Endothelial cell of umbilical vein (primary cell): ENCODE measurements around the gene GNPDA2. TPM values are rescaled to one million over a fixed set of nuclear protein-coding genes. Genes with fewer than 3 reads are reported as not detected.

Source experiments
- BruUV-seq: library from RNA; stranded (reverse); fragments of 400-500 nt; replicated peaks from 2 replicates; lab custom pipeline; 2021; lab: Mats Ljungman, UMichigan
- CTCF ChIA-PET: fragments of 300-600, 350-600 bp; sonication (Branson Sonifier 250); formaldehyde crosslinking; loops from one replicate; lab custom pipeline; 2021; ENCODE audit warnings: antibody characterized with exemption, inconsistent platforms; lab: Charles Lee
- POLR2A ChIA-PET: fragments of 300-600, 350-600 bp; sonication (Branson Sonifier 250); formaldehyde crosslinking; loops from one replicate; lab custom pipeline; 2021; ENCODE audit warnings: antibody characterized with exemption, inconsistent platforms; lab: Charles Lee
- DNase-seq: peaks from one replicate; pipeline ENCODE4 v3.0.0-alpha.2; 2011; ENCODE audit warnings: low read depth, low spot score
- FAIRE-seq: peaks from 2 replicates; lab custom pipeline; 2011; peaks lifted over from hg19 to GRCh38; lab: Jason Lieb, UNC
- H2AFZ ChIP-seq: 2 replicates; pipeline ENCODE4 v1.6.0; 2012; ENCODE audit warnings: low read depth, low read length, control low read depth, inconsistent platforms
- H3K27ac ChIP-seq: 2 replicates; pipeline ENCODE4 v1.5.1; 2011; ENCODE audit warnings: low read depth, mild to moderate bottlenecking, control low read depth, low read length, moderate library complexity; ENCODE audit not compliant: insufficient read depth
- H3K27me3 ChIP-seq, 2 experiments: 2 replicates each; pipeline versions ENCODE4 v1.6.0 to v1.6.1; 2011; ENCODE audit warnings: low read length in 2 of 2, mixed read lengths in 1 of 2; ENCODE audit not compliant: control insufficient read depth in 2 of 2, insufficient read depth in 2 of 2
- H3K36me3 ChIP-seq, 2 experiments: 2 replicates in 1 of 2; 3 replicates in 1 of 2; pipeline ENCODE4 v1.5.1; 2011; ENCODE audit warnings: low read length in 2 of 2, mild to moderate bottlenecking in 1 of 2, moderate library complexity in 1 of 2; ENCODE audit not compliant: control insufficient read depth in 2 of 2, insufficient read depth in 2 of 2; ENCODE audit errors: extremely low read depth in 1 of 2
- H3K4me1 ChIP-seq: 3 replicates; pipeline ENCODE4 v1.5.1; 2011; ENCODE audit warnings: mild to moderate bottlenecking, low read length; ENCODE audit not compliant: control insufficient read depth, insufficient read depth; ENCODE audit errors: extremely low read depth
- H3K4me2 ChIP-seq: 2 replicates; pipeline ENCODE4 v1.6.1; 2011; ENCODE audit warnings: low read length, control low read depth, mixed read lengths; ENCODE audit not compliant: insufficient read depth
- H3K4me3 ChIP-seq, 3 experiments: fragments of 200-600 bp in 1 of 3; sonication (generic), shearing (Covaris generic) in 1 of 3; replicated peaks in 1 of 3; 2 replicates each; pipeline ENCODE4 v1.5.1; 2011 to 2016; ENCODE audit warnings: control low read depth in 3 of 3, low read length in 3 of 3, mild to moderate bottlenecking in 2 of 3, inconsistent platforms in 1 of 3, low read depth in 1 of 3, moderate library complexity in 1 of 3; ENCODE audit not compliant: insufficient read depth in 1 of 3
- H3K79me2 ChIP-seq: 2 replicates; pipeline ENCODE4 v1.6.0; 2012; ENCODE audit warnings: low read length, inconsistent platforms; ENCODE audit not compliant: control insufficient read depth, insufficient read depth
- H3K9ac ChIP-seq: replicated peaks from 2 replicates; pipeline ENCODE3; 2011; ENCODE audit warnings: low read length, control low read depth; ENCODE audit not compliant: insufficient read depth; ENCODE audit errors: extremely low read depth
- H3K9me1 ChIP-seq: replicated peaks from 3 replicates; pipeline ENCODE4 v1.6.0; 2011; ENCODE audit warnings: mild to moderate bottlenecking, low read length; ENCODE audit not compliant: control insufficient read depth, insufficient read depth; ENCODE audit errors: extremely low read depth
- H3K9me3 ChIP-seq: replicated peaks from 2 replicates; pipeline ENCODE4 v1.5.1; 2012; ENCODE audit warnings: low read length, inconsistent platforms; ENCODE audit not compliant: control insufficient read depth, insufficient read depth
- H4K20me1 ChIP-seq: replicated peaks from 2 replicates; pipeline ENCODE3; 2011; ENCODE audit warnings: mild to moderate bottlenecking, low read length; ENCODE audit not compliant: control insufficient read depth, insufficient read depth; ENCODE audit errors: extremely low read depth
- EZH2 ChIP-seq: IDR thresholded peaks from 2 replicates; pipeline ENCODE4 v1.6.1; 2012; ENCODE audit warnings: borderline replicate concordance, low read depth, mild to moderate bottlenecking, moderate library complexity, low read length, inconsistent platforms; ENCODE audit not compliant: severe bottlenecking
- FOS ChIP-seq: IDR thresholded peaks from 2 replicates; pipeline ENCODE4 v1.6.1; 2011; ENCODE audit warnings: mild to moderate bottlenecking, low read length, moderate library complexity, borderline replicate concordance; ENCODE audit not compliant: insufficient read depth
- GATA2 ChIP-seq: IDR thresholded peaks from 2 replicates; pipeline ENCODE4 v1.7.0; 2011; ENCODE audit warnings: low read depth, mild to moderate bottlenecking, moderate library complexity, mixed read lengths, low read length; ENCODE audit not compliant: insufficient read length, insufficient read depth
- MAX ChIP-seq: IDR thresholded peaks from 2 replicates; pipeline ENCODE4 v1.6.1; 2011; ENCODE audit not compliant: insufficient read depth, insufficient read length
- MYC ChIP-seq: IDR thresholded peaks from one replicate; pipeline ENCODE4 v1.6.1; 2011; ENCODE audit warnings: mild to moderate bottlenecking, low read depth, low read length
- POLR2A ChIP-seq: IDR thresholded peaks from 2 replicates; pipeline ENCODE4 v1.6.1; 2012; ENCODE audit warnings: low read depth, mild to moderate bottlenecking, control low read depth, low read length
- POLR2AphosphoS5 ChIP-seq: IDR thresholded peaks from 2 replicates; pipeline ENCODE4 v1.6.1; 2012; ENCODE audit warnings: low read depth, mild to moderate bottlenecking, control low read depth, low read length, moderate library complexity; ENCODE audit not compliant: insufficient read depth
- dilution Hi-C: fragments of 300-500 bp; cut with MboI; formaldehyde crosslinking; loops from one replicate; pipeline ENCODE4 v1.15.0; 2019; ENCODE audit warnings: low sequenced_read_pairs; ENCODE audit not compliant: extremely low pct_ligation_motif_present
- intact Hi-C: fragments of 100-400 bp; cut with micrococcal nuclease; formaldehyde crosslinking; loops from one replicate; pipeline ENCODE4 v1.10.0; 2022
- polyA plus RNA-seq, 4 experiments: library from polyadenylated mRNA; depleted of rRNA in 3 of 4; stranded (reverse) in 3 of 4; unstranded in 1 of 4; fragments of >200 nt; gene quantifications; 2 replicates each; pipeline versions ENCODE4 v1.2.1 to v1.2.3, GENCODE V29; 2011 to 2012; ENCODE audit warnings: missing spikeins in 1 of 4
- total RNA-seq: library from RNA; stranded (reverse); gene quantifications from 2 replicates; pipeline ENCODE4 v1.2.3, GENCODE V29; 2021
- TF ChIP-seq, protein P1 (sequence below), 2 donors: IDR thresholded peaks; 1 replicate in 1 of 2; 2 replicates in 1 of 2; pipeline ENCODE4 v1.5.1; 2011; ENCODE audit warnings: low read length in 2 of 2, mild to moderate bottlenecking in 2 of 2, moderate library complexity in 2 of 2, control low read depth in 1 of 2, inconsistent platforms in 1 of 2, low read depth in 1 of 2; ENCODE audit not compliant: insufficient read depth in 1 of 2; ENCODE audit errors: extremely low read depth in 1 of 2

Gene GNPDA2
- total and polyA plus RNA-seq, 2 donors (not counting 3 experiments of a cell fraction or from before 2014, with no cell fraction given), result 7.6 to 14.7 TPM

GRCh38 chr4:44765116-44765515, 38.8 kb upstream of the GNPDA2 start:
- H3K36me3 ChIP-seq, result no peaks in the 10 kb centered on the region
- no peaks in the 10 kb centered on the region for H3K4me1 ChIP-seq
- intact Hi-C loops (loop anchor here (10.0 kb wide), 1 partner anchor 1590 kb away; no protein-coding TSS in a partner anchor), dilution Hi-C loops (no loop called here)
- no peaks in the 10 kb centered on the region for H3K27me3 ChIP-seq
- H3K4me2 ChIP-seq, result no peak overlapping the region
- ChIA-PET POLR2A (no interaction called here), CTCF (no interaction called here)
- H2AFZ ChIP-seq, result no peak overlapping the region
- H3K27ac ChIP-seq, result no peak overlapping the region
- no peaks in the 10 kb centered on the region for H3K9me3 ChIP-seq
- H3K9me1 ChIP-seq, result no peaks in the 10 kb centered on the region
- BruUV-seq, result no TSS peak
- DNase-seq (no peak), FAIRE-seq (no peak)
- TF ChIP-seq MYC (no peak), FOS (no peak), POLR2A (no peak), EZH2 (no peak), POLR2AphosphoS5 (no peak), MAX (no peak), GATA2 (no peak)
- TF ChIP-seq, protein P1, sequence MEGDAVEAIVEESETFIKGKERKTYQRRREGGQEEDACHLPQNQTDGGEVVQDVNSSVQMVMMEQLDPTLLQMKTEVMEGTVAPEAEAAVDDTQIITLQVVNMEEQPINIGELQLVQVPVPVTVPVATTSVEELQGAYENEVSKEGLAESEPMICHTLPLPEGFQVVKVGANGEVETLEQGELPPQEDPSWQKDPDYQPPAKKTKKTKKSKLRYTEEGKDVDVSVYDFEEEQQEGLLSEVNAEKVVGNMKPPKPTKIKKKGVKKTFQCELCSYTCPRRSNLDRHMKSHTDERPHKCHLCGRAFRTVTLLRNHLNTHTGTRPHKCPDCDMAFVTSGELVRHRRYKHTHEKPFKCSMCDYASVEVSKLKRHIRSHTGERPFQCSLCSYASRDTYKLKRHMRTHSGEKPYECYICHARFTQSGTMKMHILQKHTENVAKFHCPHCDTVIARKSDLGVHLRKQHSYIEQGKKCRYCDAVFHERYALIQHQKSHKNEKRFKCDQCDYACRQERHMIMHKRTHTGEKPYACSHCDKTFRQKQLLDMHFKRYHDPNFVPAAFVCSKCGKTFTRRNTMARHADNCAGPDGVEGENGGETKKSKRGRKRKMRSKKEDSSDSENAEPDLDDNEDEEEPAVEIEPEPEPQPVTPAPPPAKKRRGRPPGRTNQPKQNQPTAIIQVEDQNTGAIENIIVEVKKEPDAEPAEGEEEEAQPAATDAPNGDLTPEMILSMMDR (IDR thresholded peaks at IDR 0.05; ENCODE audit: extremely low read depth in 1 of 2, insufficient read depth in 1 of 2, low read depth in 1 of 2, low read length in 2 of 2), result no peak
- no peaks in the 10 kb centered on the region for H4K20me1 ChIP-seq
- H3K79me2 ChIP-seq, result no peaks in the 10 kb centered on the region
- H3K4me3 ChIP-seq, result no peak overlapping the region
- no peak overlapping the region for H3K9ac ChIP-seq
